SK-N-SH (cell line): Measurements from ENCODE around the gene CELF2. TPM values are rescaled to one million over a fixed set of nuclear protein-coding genes. Genes with fewer than 3 reads are reported as not detected.

Experiments used
- CTCF ChIA-PET: fragments of 300-600, 350-600 bp; formaldehyde crosslinking; extraction: SDS; loops from one replicate; lab custom pipeline; 2021; lab: Yijun Ruan, JAX
- POLR2A ChIA-PET: fragments of 350-600 bp; sonication (Branson Sonifier 250); formaldehyde crosslinking; extraction: SDS; loops from one replicate; lab custom pipeline; 2020; ENCODE audit warnings: antibody characterized with exemption, inconsistent platforms; lab: Yijun Ruan, JAX
- DNase-seq: peaks from one replicate; pipeline ENCODE4 v3.0.0; 2012
- H2AFZ ChIP-seq: fragments of 200-600 bp; sonication (generic); 2 replicates; pipeline ENCODE4 v1.8.1; 2016; ENCODE audit warnings: antibody characterized with exemption, mild to moderate bottlenecking, low read depth
- H3F3A ChIP-seq: fragments of 200-600 bp; sonication (generic); replicated peaks from 2 replicates; pipeline ENCODE3; 2016; ENCODE audit warnings: antibody characterized with exemption, mild to moderate bottlenecking; ENCODE audit not compliant: insufficient read depth
- H3K27ac ChIP-seq, 2 experiments: fragments of 200-500 bp in 1 of 2; fragments of 200-600 bp in 1 of 2; sonication (Bioruptor generic) in 1 of 2; sonication (generic), shearing (Covaris generic) in 1 of 2; 2 replicates each; pipeline versions ENCODE4 v1.5.1 to v1.6.1; 2014 to 2016; ENCODE audit warnings: low read depth in 2 of 2, inconsistent platforms in 1 of 2, low read length in 1 of 2, mild to moderate bottlenecking in 1 of 2, mixed read lengths in 1 of 2
- H3K27me3 ChIP-seq: fragments of 200-600 bp; sonication (generic), shearing (Covaris generic); 2 replicates; pipeline ENCODE4 v1.6.1; 2016; ENCODE audit warnings: mixed run types; ENCODE audit not compliant: insufficient read depth
- H3K36me3 ChIP-seq, 2 experiments: fragments of 200-500 bp in 1 of 2; fragments of 200-600 bp in 1 of 2; sonication (Bioruptor generic) in 1 of 2; sonication (generic) in 1 of 2; replicated peaks in 1 of 2; 2 replicates each; pipeline versions ENCODE3 to v1.5.1; 2014 to 2016; ENCODE audit warnings: low read length in 1 of 2, mild to moderate bottlenecking in 1 of 2; ENCODE audit not compliant: insufficient read depth in 2 of 2, control insufficient read depth in 1 of 2
- H3K4me1 ChIP-seq, 2 experiments: fragments of 200-500 bp in 1 of 2; fragments of 200-600 bp in 1 of 2; sonication (Bioruptor generic) in 1 of 2; sonication (generic), shearing (Covaris generic) in 1 of 2; 2 replicates each; pipeline versions ENCODE4 v1.5.1 to v1.6.1; 2014 to 2016; ENCODE audit warnings: low read depth in 1 of 2, low read length in 1 of 2, mixed run types in 1 of 2; ENCODE audit not compliant: insufficient read depth in 2 of 2, control insufficient read depth in 1 of 2
- H3K4me2 ChIP-seq: fragments of 200-600 bp; sonication (generic), shearing (Covaris generic); 2 replicates; pipeline ENCODE4 v1.6.1; 2017; ENCODE audit warnings: mixed run types
- H3K4me3 ChIP-seq, 2 experiments: fragments of 200-500 bp in 1 of 2; fragments of 200-600 bp in 1 of 2; sonication (Bioruptor generic) in 1 of 2; sonication (generic), shearing (Covaris generic) in 1 of 2; 2 replicates each; pipeline versions ENCODE4 v1.5.1 to v1.8.1; 2014 to 2016; ENCODE audit warnings: low read depth in 2 of 2, inconsistent platforms in 1 of 2, low read length in 1 of 2, mild to moderate bottlenecking in 1 of 2, mixed read lengths in 1 of 2, moderate library complexity in 1 of 2
- H3K79me2 ChIP-seq: fragments of 200-600 bp; sonication (generic); 2 replicates; pipeline ENCODE4 v1.8.1; 2017; ENCODE audit warnings: mild to moderate bottlenecking; ENCODE audit not compliant: insufficient read depth
- H3K9ac ChIP-seq: fragments of 200-600 bp; sonication (generic); 2 replicates; pipeline ENCODE4 v1.6.1; 2017; ENCODE audit warnings: mixed run types
- H3K9me2 ChIP-seq: fragments of 200-600 bp; sonication (generic); 2 replicates; pipeline ENCODE4 v1.6.1; 2017; ENCODE audit warnings: mixed run types
- H3K9me3 ChIP-seq: fragments of 200-600 bp; sonication (generic); 2 replicates; pipeline ENCODE4 v1.6.1; 2017; ENCODE audit warnings: mixed run types, mild to moderate bottlenecking, moderate library complexity
- H4K20me1 ChIP-seq: fragments of 200-600 bp; sonication (generic); 2 replicates; pipeline ENCODE4 v1.6.1; 2017; ENCODE audit warnings: mild to moderate bottlenecking, mixed run types; ENCODE audit not compliant: insufficient read depth
- ELF1 ChIP-seq: IDR thresholded peaks from 2 replicates; pipeline ENCODE4 v1.4.0; 2012
- EP300 ChIP-seq, 2 experiments: IDR thresholded peaks; 2 replicates each; pipeline versions ENCODE4 v1.4.0 to v1.6.1; 2012; ENCODE audit warnings: borderline replicate concordance in 1 of 2, low read depth in 1 of 2, low read length in 1 of 2
- FOSL2 ChIP-seq: IDR thresholded peaks from 2 replicates; pipeline ENCODE4 v1.4.0; 2012; ENCODE audit warnings: low read depth, mild to moderate bottlenecking, moderate library complexity, borderline replicate concordance
- GATA2 ChIP-seq: sonication (generic); formaldehyde crosslinking; IDR thresholded peaks from 2 replicates; pipeline ENCODE4 v1.5.0; 2020; ENCODE audit warnings: mild to moderate bottlenecking, missing genetic modification reagents
- IRF3 ChIP-seq: fragments of 150-350 bp; IDR thresholded peaks from 2 replicates; pipeline ENCODE4 v1.6.1; 2016; ENCODE audit warnings: mild to moderate bottlenecking, low read depth, low read length
- JUND ChIP-seq: IDR thresholded peaks from 2 replicates; pipeline ENCODE4 v1.4.0; 2012
- MAX ChIP-seq: IDR thresholded peaks from 2 replicates; pipeline ENCODE4 v1.4.0; 2012; ENCODE audit warnings: low read depth
- MEF2A ChIP-seq: IDR thresholded peaks from 2 replicates; pipeline ENCODE4 v1.4.0; 2012; ENCODE audit warnings: low read depth, borderline replicate concordance
- NRF1 ChIP-seq: IDR thresholded peaks from 2 replicates; pipeline ENCODE4 v1.6.1; 2012; ENCODE audit warnings: low read depth, mild to moderate bottlenecking, low read length
- RCOR1 ChIP-seq: fragments of 150-350 bp; IDR thresholded peaks from 2 replicates; pipeline ENCODE4 v1.6.1; 2017; ENCODE audit warnings: antibody characterized with exemption, low read length
- SIN3A ChIP-seq: IDR thresholded peaks from 2 replicates; pipeline ENCODE4 v1.6.1; 2012; ENCODE audit warnings: low read depth, mild to moderate bottlenecking, low read length, moderate library complexity, borderline replicate concordance
- SMC3 ChIP-seq: IDR thresholded peaks from 2 replicates; pipeline ENCODE4 v1.6.1; 2012; ENCODE audit warnings: low read depth, low read length, improper control_type of control experiment
- TAF1 ChIP-seq: IDR thresholded peaks from 2 replicates; pipeline ENCODE4 v1.6.1; 2012; ENCODE audit warnings: low read depth, mild to moderate bottlenecking, low read length, moderate library complexity, borderline replicate concordance
- TCF12 ChIP-seq: IDR thresholded peaks from 2 replicates; pipeline ENCODE4 v1.4.0; 2012
- TEAD4 ChIP-seq: IDR thresholded peaks from 2 replicates; pipeline ENCODE4 v1.4.0; 2012; ENCODE audit warnings: mild to moderate bottlenecking, borderline replicate concordance; ENCODE audit not compliant: insufficient read depth
- USF1 ChIP-seq: IDR thresholded peaks from 2 replicates; pipeline ENCODE4 v1.4.0; 2012; ENCODE audit warnings: low read depth, borderline replicate concordance
- WGBS: methylation state at CpG from one replicate; pipeline ENCODE4 v1.1.6; 2017; ENCODE audit warnings: low lambda C conversion rate; 5-methylcytosine and 5-hydroxymethylcytosine counted together
- polyA plus RNA-seq, 3 experiments: library from polyadenylated mRNA; depleted of rRNA; stranded (reverse); fragments of >200 nt; gene quantifications; 2 replicates each; pipeline ENCODE4 v1.2.3, GENCODE V29; 2012
- TF ChIP-seq, protein P1 (sequence below): fragments of 200-600 bp; sonication (generic); IDR thresholded peaks from 2 replicates; pipeline ENCODE4 v1.6.1; 2017; ENCODE audit warnings: antibody characterized with exemption, mild to moderate bottlenecking, moderate library complexity

CELF2 gene
- polyA plus RNA-seq, 1 of the 3 experiments (the other 2 are of a cell fraction) = 0.03 TPM

- H2AFZ ChIP-seq = no peak overlapping the region
- H3K36me3 ChIP-seq = no peaks in the 10 kb centered on the region
- no peaks in the 10 kb centered on the region for H3K79me2 ChIP-seq
- no peaks in the 10 kb centered on the region for H3F3A ChIP-seq
- no peak overlapping the region for H3K4me3 ChIP-seq
- H3K9me3 ChIP-seq = no peaks in the 10 kb centered on the region
- H3K27me3 ChIP-seq = no peaks in the 10 kb centered on the region
- ChIA-PET POLR2A (no interaction called here), CTCF (interaction anchor here (1.6 kb wide), 1 partner anchor 26 kb away, joined by 3 read pairs; no protein-coding TSS in a partner anchor)
- no peaks in the 10 kb centered on the region for H4K20me1 ChIP-seq
- H3K4me2 ChIP-seq = no peak overlapping the region
- H3K9ac ChIP-seq = no peak overlapping the region
- no peak for TF ChIP-seq TCF12
- no peak for TF ChIP-seq EP300 (IDR thresholded peaks at IDR 0.05; ENCODE audit: borderline replicate concordance in 1 of 2, low read depth in 1 of 2, low read length in 1 of 2)
- no peak for TF ChIP-seq FOSL2
- TF ChIP-seq JUND = no peak
- TF ChIP-seq TAF1 = no peak
- no peak for TF ChIP-seq TEAD4
- TF ChIP-seq MAX = no peak
- no peak for TF ChIP-seq SIN3A
- TF ChIP-seq SMC3 = no peak
- TF ChIP-seq GATA2 (CRISPR knock-in tag) = no peak
- no peak for TF ChIP-seq MEF2A
- TF ChIP-seq ELF1 = no peak
- TF ChIP-seq IRF3 = no peak
- no peak for TF ChIP-seq NRF1
- TF ChIP-seq, protein P1, sequence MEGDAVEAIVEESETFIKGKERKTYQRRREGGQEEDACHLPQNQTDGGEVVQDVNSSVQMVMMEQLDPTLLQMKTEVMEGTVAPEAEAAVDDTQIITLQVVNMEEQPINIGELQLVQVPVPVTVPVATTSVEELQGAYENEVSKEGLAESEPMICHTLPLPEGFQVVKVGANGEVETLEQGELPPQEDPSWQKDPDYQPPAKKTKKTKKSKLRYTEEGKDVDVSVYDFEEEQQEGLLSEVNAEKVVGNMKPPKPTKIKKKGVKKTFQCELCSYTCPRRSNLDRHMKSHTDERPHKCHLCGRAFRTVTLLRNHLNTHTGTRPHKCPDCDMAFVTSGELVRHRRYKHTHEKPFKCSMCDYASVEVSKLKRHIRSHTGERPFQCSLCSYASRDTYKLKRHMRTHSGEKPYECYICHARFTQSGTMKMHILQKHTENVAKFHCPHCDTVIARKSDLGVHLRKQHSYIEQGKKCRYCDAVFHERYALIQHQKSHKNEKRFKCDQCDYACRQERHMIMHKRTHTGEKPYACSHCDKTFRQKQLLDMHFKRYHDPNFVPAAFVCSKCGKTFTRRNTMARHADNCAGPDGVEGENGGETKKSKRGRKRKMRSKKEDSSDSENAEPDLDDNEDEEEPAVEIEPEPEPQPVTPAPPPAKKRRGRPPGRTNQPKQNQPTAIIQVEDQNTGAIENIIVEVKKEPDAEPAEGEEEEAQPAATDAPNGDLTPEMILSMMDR = no peak
- TF ChIP-seq USF1 = no peak
- TF ChIP-seq RCOR1 = no peak
- WGBS = 86% methylated on average over 17 of the region's 30 CpGs
- no peaks in the 10 kb centered on the region for H3K4me1 ChIP-seq
- no peak overlapping the region for H3K27ac ChIP-seq
- no peak for DNase-seq
- H3K9me2 ChIP-seq = no peaks in the 10 kb centered on the region
Observed at GRCh38 chr10:11344081-11344480, 326.4 kb downstream of the CELF2 start.
